H1 (cell line): ENCODE measurements around the gene S100A13. TPM values are rescaled to one million over a fixed set of nuclear protein-coding genes. Genes with fewer than 3 reads are reported as not detected.

ENCODE experiments used
- CTCF ChIA-PET: fragments of 300-600 bp; sonication (Branson Sonifier 250); formaldehyde crosslinking; loops from one replicate; lab custom pipeline; 2021; ENCODE audit not compliant: partially characterized antibody; lab: Charles Lee
- POLR2A ChIA-PET: fragments of 300-600 bp; sonication (Branson Sonifier 250); formaldehyde crosslinking; loops from one replicate; lab custom pipeline; 2021; ENCODE audit warnings: inconsistent platforms; ENCODE audit not compliant: partially characterized antibody; lab: Charles Lee
- DNase-seq, 2 experiments: peaks; one replicate each; pipeline versions ENCODE4 v3.0.0 to v3.0.0-alpha.2; 2010 to 2022; ENCODE audit warnings: low spot score in 2 of 2, low read depth in 1 of 2, mixed read lengths in 1 of 2
- FAIRE-seq: peaks from 2 replicates; lab custom pipeline; 2011; peaks lifted over from hg19 to GRCh38; lab: Jason Lieb, UNC
- H2AFZ ChIP-seq: 2 replicates; pipeline ENCODE4 v1.8.1; 2012; ENCODE audit warnings: low read length, inconsistent platforms
- H2AK5ac ChIP-seq: 2 replicates; pipeline ENCODE4 v1.6.1; 2013; ENCODE audit warnings: low read depth, low read length
- H2BK120ac ChIP-seq: replicated peaks from 2 replicates; pipeline ENCODE3; 2013; ENCODE audit warnings: low read depth, low read length, inconsistent platforms
- H2BK12ac ChIP-seq: 2 replicates; pipeline ENCODE4 v1.6.1; 2013; ENCODE audit warnings: low read depth, low read length
- H2BK15ac ChIP-seq: 2 replicates; pipeline ENCODE4 v1.6.1; 2013; ENCODE audit warnings: low read length
- H2BK20ac ChIP-seq: 2 replicates; pipeline ENCODE4 v1.6.1; 2013; ENCODE audit warnings: low read length
- H2BK5ac ChIP-seq: 2 replicates; pipeline ENCODE4 v1.6.1; 2013; ENCODE audit warnings: low read depth, low read length
- H3K14ac ChIP-seq: 2 replicates; pipeline ENCODE4 v1.6.1; 2013; ENCODE audit warnings: inconsistent platforms; ENCODE audit not compliant: insufficient read length
- H3K18ac ChIP-seq: 2 replicates; pipeline ENCODE4 v1.6.1; 2013; ENCODE audit warnings: low read length; ENCODE audit errors: extremely low read depth
- H3K23ac ChIP-seq: 2 replicates; pipeline ENCODE4 v1.6.1; 2013; ENCODE audit warnings: inconsistent platforms; ENCODE audit not compliant: insufficient read length
- H3K23me2 ChIP-seq: 2 replicates; pipeline ENCODE4 v1.6.1; 2013; ENCODE audit warnings: low read depth, low read length
- H3K27ac ChIP-seq: 2 replicates; pipeline ENCODE4 v1.6.1; 2011; ENCODE audit warnings: low read depth, low read length, inconsistent platforms
- H3K27me3 ChIP-seq, 4 experiments: replicated peaks in 1 of 4; 1 replicate in 1 of 4; 2 replicates in 3 of 4; pipeline versions ENCODE4 v1.6.1 to v1.8.1; 2011 to 2013; ENCODE audit warnings: low read length in 3 of 4, mild to moderate bottlenecking in 3 of 4, inconsistent platforms in 2 of 4, mixed read lengths in 2 of 4, moderate library complexity in 1 of 4; ENCODE audit not compliant: control insufficient read depth in 3 of 4, insufficient read depth in 3 of 4; ENCODE audit errors: extremely low read depth in 1 of 4
- H3K36me3 ChIP-seq, 4 experiments: 2 replicates each; pipeline versions ENCODE4 v1.6.1 to v1.8.1; 2011 to 2013; ENCODE audit warnings: mild to moderate bottlenecking in 4 of 4, low read length in 3 of 4, moderate library complexity in 2 of 4, control low read depth in 1 of 4, inconsistent platforms in 1 of 4; ENCODE audit not compliant: insufficient read depth in 4 of 4, control insufficient read depth in 2 of 4
- H3K4ac ChIP-seq: replicated peaks from 2 replicates; pipeline ENCODE3; 2013; ENCODE audit warnings: low read length, low read depth, mixed read lengths, inconsistent platforms; ENCODE audit not compliant: insufficient read length
- H3K4me1 ChIP-seq, 4 experiments: replicated peaks in 1 of 4; 1 replicate in 1 of 4; 2 replicates in 3 of 4; pipeline versions ENCODE4 v1.6.1 to v1.8.1; 2011 to 2013; ENCODE audit warnings: low read length in 3 of 4, inconsistent platforms in 2 of 4, mixed read lengths in 1 of 4; ENCODE audit not compliant: insufficient read depth in 4 of 4, control insufficient read depth in 3 of 4
- H3K4me2 ChIP-seq, 2 experiments: 2 replicates each; pipeline versions ENCODE4 v1.6.1 to v1.8.1; 2011 to 2013; ENCODE audit warnings: low read depth in 2 of 2, low read length in 2 of 2, control low read depth in 1 of 2, inconsistent platforms in 1 of 2, mild to moderate bottlenecking in 1 of 2; ENCODE audit not compliant: insufficient read depth in 1 of 2
- H3K4me3 ChIP-seq, 4 experiments: fragments of 200-600, 300-600 bp in 1 of 4; sonication (generic), shearing (Covaris generic), sonication (Bioruptor Twin) in 1 of 4; 2 replicates each; pipeline versions ENCODE4 v1.5.1 to v1.8.1; 2011 to 2016; ENCODE audit warnings: low read length in 4 of 4, low read depth in 3 of 4, control low read depth in 2 of 4, inconsistent platforms in 2 of 4, mild to moderate bottlenecking in 2 of 4, mixed read lengths in 1 of 4, moderate library complexity in 1 of 4; ENCODE audit not compliant: insufficient read depth in 2 of 4; ENCODE audit errors: extremely low read depth in 1 of 4
- H3K56ac ChIP-seq: replicated peaks from 2 replicates; pipeline ENCODE3; 2013; ENCODE audit warnings: low read depth, mild to moderate bottlenecking, mixed read lengths, low read length, inconsistent platforms; ENCODE audit not compliant: insufficient read length
- H3K79me1 ChIP-seq: 2 replicates; pipeline ENCODE4 v1.6.1; 2013; ENCODE audit warnings: low read depth, low read length, control low read depth
- H3K79me2 ChIP-seq, 2 experiments: 2 replicates each; pipeline versions ENCODE4 v1.6.1 to v1.8.1; 2012 to 2013; ENCODE audit warnings: low read length in 2 of 2, mild to moderate bottlenecking in 2 of 2, inconsistent platforms in 1 of 2; ENCODE audit not compliant: insufficient read depth in 2 of 2, control insufficient read depth in 1 of 2
- H3K9ac ChIP-seq, 4 experiments: replicated peaks in 1 of 4; 1 replicate in 1 of 4; 2 replicates in 3 of 4; pipeline versions ENCODE4 v1.6.1 to v1.8.1; 2011 to 2013; ENCODE audit warnings: low read depth in 3 of 4, low read length in 3 of 4, control low read depth in 2 of 4, mild to moderate bottlenecking in 2 of 4, moderate library complexity in 2 of 4, inconsistent platforms in 1 of 4; ENCODE audit errors: extremely low read depth in 1 of 4
- H3K9me3 ChIP-seq, 2 experiments: 2 replicates each; pipeline versions ENCODE4 v1.6.1 to v1.8.1; 2012 to 2013; ENCODE audit warnings: mild to moderate bottlenecking in 2 of 2, moderate library complexity in 2 of 2, control low read depth in 1 of 2, inconsistent platforms in 1 of 2, low read depth in 1 of 2, low read length in 1 of 2, mixed read lengths in 1 of 2; ENCODE audit not compliant: insufficient read depth in 2 of 2
- H4K20me1 ChIP-seq, 2 experiments: replicated peaks in 1 of 2; 2 replicates each; pipeline versions ENCODE3 to v1.8.1; 2011 to 2013; ENCODE audit warnings: inconsistent platforms in 2 of 2, low read length in 2 of 2, mild to moderate bottlenecking in 1 of 2; ENCODE audit not compliant: insufficient read depth in 2 of 2, control insufficient read depth in 1 of 2
- H4K5ac ChIP-seq: 2 replicates; pipeline ENCODE4 v1.6.1; 2013; ENCODE audit warnings: low read length, low read depth, mixed read lengths, inconsistent platforms; ENCODE audit not compliant: insufficient read length
- H4K8ac ChIP-seq: 2 replicates; pipeline ENCODE4 v1.8.0; 2013; ENCODE audit warnings: mild to moderate bottlenecking, moderate library complexity, low read length, inconsistent platforms; ENCODE audit not compliant: insufficient read depth; ENCODE audit errors: extremely low read depth
- H4K91ac ChIP-seq: replicated peaks from 2 replicates; pipeline ENCODE3; 2013; ENCODE audit warnings: low read length, mixed read lengths, inconsistent platforms; ENCODE audit not compliant: insufficient read length
- GABPA ChIP-seq: IDR thresholded peaks from 2 replicates; pipeline ENCODE4 v1.6.1; 2011; ENCODE audit warnings: mild to moderate bottlenecking, low read length, moderate library complexity, borderline replicate concordance; ENCODE audit not compliant: insufficient read depth
- POLR2A ChIP-seq, 2 experiments: IDR thresholded peaks; 1 replicate in 1 of 2; 2 replicates in 1 of 2; pipeline ENCODE4 v1.6.1; 2011; ENCODE audit warnings: low read depth in 2 of 2, low read length in 2 of 2, mild to moderate bottlenecking in 2 of 2; ENCODE audit errors: control extremely low read depth in 1 of 2
- POLR2AphosphoS5 ChIP-seq: IDR thresholded peaks from 2 replicates; pipeline ENCODE4 v1.6.1; 2011; ENCODE audit warnings: low read depth, low read length
- WGBS, 2 experiments: shearing (Covaris generic) in 1 of 2; methylation state at CpG; one replicate each; pipeline versions ENCODE4 v1.1.6 to v1.1.7; 2013 to 2015; ENCODE audit warnings: low lambda C conversion rate in 2 of 2, mixed read lengths in 2 of 2, inconsistent platforms in 1 of 2, low coverage in 1 of 2, missing lambda C conversion rate in 1 of 2; ENCODE audit not compliant: insufficient replicate concordance in 2 of 2, insufficient coverage in 1 of 2, insufficient read length in 1 of 2; ENCODE audit errors: extremely low coverage in 1 of 2, missing lambda C conversion rate in 1 of 2; 5-methylcytosine and 5-hydroxymethylcytosine counted together
- polyA plus RNA-seq, 7 experiments: library from polyadenylated mRNA; depleted of rRNA in 3 of 7; stranded (reverse) in 5 of 7; unstranded in 2 of 7; fragments of >200 nt in 5 of 7; fragments of 200-250 nt in 2 of 7; gene quantifications; 1 replicate in 5 of 7; 2 replicates in 1 of 7; 4 replicates in 1 of 7; pipeline versions ENCODE4 v1.2.1 to v1.2.3, GENCODE V29; 2011 to 2013; ENCODE audit warnings: missing spikeins in 2 of 7, mixed read lengths in 2 of 7
- total RNA-seq: library from RNA; stranded (reverse); fragmentation: NEBNext Ultra II Directional; extraction: Animal tissue kit (Norgen Biotek cat#: 25700); gene quantifications from 2 replicates; pipeline ENCODE4 v1.2.1, GENCODE V29; 2021

The S100A13 gene
- total and polyA plus RNA-seq, 2 of the 8 experiments (the other 6 are each of a cell fraction or from before 2014, with no cell fraction given): 63.6 to 127 TPM

DNA sequence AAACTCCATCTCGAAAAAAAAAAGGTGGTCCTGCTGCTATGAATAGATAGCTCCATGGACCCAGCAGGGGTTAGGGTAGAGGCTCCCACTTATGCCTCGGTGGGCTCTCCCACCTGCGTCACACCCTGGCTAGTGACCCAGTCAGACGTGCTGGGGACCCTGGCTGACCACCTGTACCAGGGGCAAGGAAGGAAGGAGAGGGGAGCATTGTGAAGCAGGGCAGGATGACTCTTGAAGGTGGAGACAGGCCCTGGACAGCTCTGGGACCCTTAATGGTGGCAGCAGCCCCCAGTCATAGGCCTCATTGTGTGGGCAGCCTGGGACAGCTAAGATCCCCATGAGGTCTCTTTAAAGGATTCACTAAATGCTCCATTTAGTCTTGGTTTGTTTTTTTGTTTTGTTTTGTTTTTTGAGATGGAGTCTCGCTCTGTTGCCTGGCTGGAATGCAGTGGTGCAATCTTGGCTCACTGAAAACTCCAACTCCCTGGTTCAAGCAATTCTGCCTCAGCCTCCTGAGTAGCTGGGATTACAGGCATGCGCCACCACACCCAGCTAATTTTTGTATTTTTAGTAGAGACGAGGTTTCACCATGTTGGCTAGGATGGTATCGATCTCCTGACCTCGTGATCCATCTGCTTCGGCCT lies 20.8 kb upstream of the S100A13 start:
- FAIRE-seq (no peak), DNase-seq (no peak)
- POLR2A ChIA-PET: interaction anchor here (0.6 to 16.2 kb wide), 18 partner anchors 8 to 329 kb away, joined by 3 to 343 read pairs (median 4); partner anchors contain the start of genes CHTOP, ILF2, JTB and S100A1
- H4K20me1 ChIP-seq: peaks cover 3% of the 10 kb centered on the region in 2 experiments
- no peak overlapping the region for H3K14ac ChIP-seq
- H2BK15ac ChIP-seq: no peak overlapping the region
- CTCF ChIA-PET: interaction anchor here (0.6 to 3.1 kb wide), 11 partner anchors 10 to 630 kb away, joined by 3 to 13 read pairs (median 5); partner anchors contain the start of genes CHTOP, S100A1, S100A13 and S100A6
- peaks cover 0 to 3% (median 0%) of the 10 kb centered on the region in 4 experiments; a peak in 1 of 7 replicates for H3K4me1 ChIP-seq
- peaks cover 15 to 30% (median 27%) of the 10 kb centered on the region in 4 experiments for H3K36me3 ChIP-seq
- no peak overlapping the region for H2BK5ac ChIP-seq
- H2BK12ac ChIP-seq: no peak overlapping the region
- no peaks in the 10 kb centered on the region for H3K27me3 ChIP-seq
- H4K8ac ChIP-seq: peak overlapping the region; percentile 83; the same call in 1 of the 2 replicates
- 89% methylated on average over 10 of the region's 10 CpGs; no CpG with 5 or more reads in 1 of the 2 experiments for WGBS, 2 experiments
- H3K27ac ChIP-seq: no peak overlapping the region
- no peak overlapping the region for H3K4me3 ChIP-seq
- no peaks in the 10 kb centered on the region for H3K9me3 ChIP-seq
- H3K79me2 ChIP-seq: no peaks in the 10 kb centered on the region
- H4K91ac ChIP-seq: no peak overlapping the region
- no peaks in the 10 kb centered on the region for H3K79me1 ChIP-seq
- H2BK20ac ChIP-seq: no peak overlapping the region
- H3K23ac ChIP-seq: no peak overlapping the region
- no peak overlapping the region for H3K56ac ChIP-seq
- H2BK120ac ChIP-seq: no peak overlapping the region
- 0 out of 3 replicates have a peak, but pooled peaks of 1 of the 2 experiments have one; percentile 26 for TF ChIP-seq POLR2A (IDR thresholded peaks at IDR 0.05; ENCODE audit: control extremely low read depth in 1 of 2, low read depth in 2 of 2, low read length in 2 of 2)
- no peak for TF ChIP-seq GABPA
- TF ChIP-seq POLR2AphosphoS5: peak; percentile 65
- H3K4me2 ChIP-seq: no peak overlapping the region
- H4K5ac ChIP-seq: no peak overlapping the region
- H3K9ac ChIP-seq: no peak overlapping the region
- H3K4ac ChIP-seq: no peak overlapping the region
- no peaks in the 10 kb centered on the region for H3K23me2 ChIP-seq
- no peak overlapping the region for H2AFZ ChIP-seq
- H2AK5ac ChIP-seq: 0 out of 2 replicates have a peak overlapping the region, but pooled peaks have one; percentile 75
- H3K18ac ChIP-seq: no peak overlapping the region; the same call in 1 of the 2 replicates
